H4 (cell line): Measurements from ENCODE around the gene TMEM54. TPM values are rescaled to one million over a fixed set of nuclear protein-coding genes. Genes with fewer than 3 reads are reported as not detected.

Experiments used
- DNase-seq: peaks from one replicate; pipeline ENCODE4 v3.0.0-alpha.2; 2015; ENCODE audit warnings: low spot score
- total RNA-seq: library from RNA; depleted of rRNA; stranded (reverse); fragments of >200 nt; shearing (Covaris generic); gene quantifications from 2 replicates; pipeline ENCODE4 v1.2.3, GENCODE V29; 2014

TMEM54 gene
- total RNA-seq, 1 experiment from 2014 or later, result 81.8 TPM

- DNase-seq, result no peak
Measured at GRCh38 chr1:32895325-32896215, 5.6 kb downstream of the TMEM54 start.

GRCh38 chr1:32894681-32895080 is 6.5 kb downstream of the TMEM54 start:
- no peak for DNase-seq

DNA sequence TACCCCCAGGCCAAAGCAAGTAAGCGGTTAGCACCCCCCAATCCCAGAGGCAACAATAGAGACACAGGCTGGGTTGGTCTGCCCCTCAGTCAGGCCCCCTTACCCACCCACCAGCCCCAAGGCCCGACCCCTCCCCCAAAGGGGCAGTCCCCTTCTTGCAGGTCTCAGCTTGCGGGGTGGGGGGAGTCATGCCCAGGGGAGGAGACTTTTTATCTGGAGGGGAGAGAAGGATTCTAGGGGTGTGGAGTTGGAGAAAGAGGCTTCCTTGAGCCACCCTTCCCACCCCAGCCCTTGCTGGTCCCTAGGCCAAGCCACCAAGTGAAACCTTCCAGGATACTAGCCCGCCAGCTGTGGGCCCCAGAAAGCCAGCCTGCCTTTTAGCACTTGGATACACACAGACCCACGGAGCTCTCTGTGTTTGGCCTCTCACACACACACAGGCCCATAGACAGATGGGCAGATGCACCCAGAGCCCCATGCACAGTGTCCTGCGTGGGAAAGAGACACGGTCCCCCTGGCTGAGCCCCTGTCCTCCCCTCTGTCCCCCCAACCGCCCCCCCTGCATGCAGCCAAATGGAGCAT is 7.1 kb downstream of the TMEM54 start:
- DNase-seq, result no peak

GRCh38 chr1:32893198-32894018 is 7.8 kb downstream of the TMEM54 start:
- no peak for DNase-seq

DNA sequence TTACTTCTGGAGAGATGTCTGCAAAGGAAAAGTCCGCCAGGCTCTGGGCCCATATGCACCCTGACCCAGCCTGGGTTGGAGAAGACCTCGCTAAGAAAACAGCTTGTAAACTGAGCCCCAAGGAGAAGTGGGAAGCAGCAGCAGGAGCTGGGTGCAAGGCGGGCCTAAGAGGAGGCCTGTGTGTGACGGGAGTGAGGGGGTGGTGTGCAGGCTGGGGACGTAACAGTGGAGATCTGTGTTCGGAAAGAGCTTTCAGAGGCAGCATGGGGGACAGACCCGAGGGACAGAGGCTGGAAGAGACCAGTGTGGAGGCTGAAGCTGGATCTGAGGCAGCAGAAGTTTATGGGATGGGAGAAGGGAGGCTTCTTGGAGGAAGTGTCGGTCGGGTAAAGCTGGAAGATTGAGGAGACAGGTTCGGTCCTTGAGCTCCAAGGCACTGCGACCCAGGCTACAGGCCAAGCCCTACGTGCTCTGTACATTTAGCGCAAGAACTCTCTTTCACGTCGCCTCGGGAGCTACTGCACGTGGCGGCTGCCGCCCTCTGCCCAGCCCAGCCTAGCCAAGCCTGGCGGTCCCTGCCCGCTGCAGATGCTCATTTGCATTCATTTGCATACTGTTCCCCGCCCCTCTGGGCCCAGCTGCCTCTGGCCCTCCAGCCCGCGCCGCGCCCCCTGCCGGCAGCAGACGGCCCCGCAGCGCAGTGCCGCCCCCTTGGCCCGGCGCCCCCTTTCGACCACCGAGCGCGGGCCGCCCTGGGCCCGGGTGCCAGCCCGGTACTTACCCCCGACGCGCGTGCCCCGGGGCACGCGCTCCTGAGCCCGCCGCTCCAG is 8.6 kb downstream of the TMEM54 start:
- no peak for DNase-seq

- DNase-seq, result no peak
Measured at GRCh38 chr1:32891630-32892029, 9.6 kb downstream of the TMEM54 start.

- no peak for DNase-seq
Measured at GRCh38 chr1:32891241-32891570, 10.0 kb downstream of the TMEM54 start.

GRCh38 chr1:32890516-32891240 is 10.5 kb downstream of the TMEM54 start:
- no peak for DNase-seq

GRCh38 chr1:32889731-32890278 is 11.4 kb downstream of the TMEM54 start:
- no peak for DNase-seq

- DNase-seq, result no peak
Measured at GRCh38 chr1:32888677-32889420, 12.3 kb downstream of the TMEM54 start.

DNA sequence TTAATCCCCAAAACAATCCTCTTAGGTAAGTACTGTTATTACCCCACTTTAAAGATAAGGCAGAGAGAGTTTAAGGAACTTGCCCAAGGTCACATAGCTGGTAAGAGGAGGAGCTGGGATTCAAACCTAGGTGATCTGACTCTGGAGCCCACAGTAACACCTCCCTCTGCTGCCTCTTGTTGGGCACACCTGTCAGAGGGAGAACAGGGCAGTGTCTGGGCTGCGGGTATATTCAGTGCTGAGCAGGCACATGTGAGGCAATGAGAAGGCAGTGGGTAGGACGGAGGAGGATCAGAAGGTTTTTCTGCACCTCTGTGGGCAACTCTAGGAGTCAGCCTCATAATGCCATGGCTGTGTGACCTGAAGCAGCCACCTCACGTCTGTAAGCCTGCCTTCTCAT is 13.1 kb downstream of the TMEM54 start:
- no peak for DNase-seq

- no peak for DNase-seq
Measured at GRCh38 chr1:32887623-32888022, 13.6 kb downstream of the TMEM54 start.

DNA sequence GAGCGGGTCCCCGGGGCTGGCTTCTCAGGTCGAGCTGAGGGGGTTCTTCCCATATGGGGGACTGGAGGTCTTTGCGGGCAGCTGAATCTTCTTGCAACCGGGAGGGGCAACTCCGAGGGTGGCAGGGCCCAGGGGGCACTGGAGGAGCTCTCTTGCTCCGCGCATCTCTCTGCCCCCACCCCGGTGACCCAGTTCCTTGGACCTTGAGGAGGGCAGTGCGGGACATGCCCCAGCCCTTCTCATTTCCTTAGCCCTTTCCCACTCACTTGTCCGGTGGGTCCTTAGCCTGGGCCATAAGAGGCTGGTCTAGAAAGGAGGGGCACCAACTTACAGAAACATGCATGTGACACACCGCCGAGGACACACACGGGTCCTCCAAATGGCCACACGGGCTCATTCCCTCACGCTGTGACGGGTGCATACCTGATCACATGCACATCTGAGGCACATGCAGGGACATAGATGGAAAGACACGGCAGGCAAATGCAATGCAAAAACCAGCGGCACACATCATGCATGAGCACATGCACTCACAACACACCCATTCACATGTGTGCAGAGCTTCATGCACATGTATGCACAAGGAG is 14.3 kb downstream of the TMEM54 start:
- no peak for DNase-seq

DNA sequence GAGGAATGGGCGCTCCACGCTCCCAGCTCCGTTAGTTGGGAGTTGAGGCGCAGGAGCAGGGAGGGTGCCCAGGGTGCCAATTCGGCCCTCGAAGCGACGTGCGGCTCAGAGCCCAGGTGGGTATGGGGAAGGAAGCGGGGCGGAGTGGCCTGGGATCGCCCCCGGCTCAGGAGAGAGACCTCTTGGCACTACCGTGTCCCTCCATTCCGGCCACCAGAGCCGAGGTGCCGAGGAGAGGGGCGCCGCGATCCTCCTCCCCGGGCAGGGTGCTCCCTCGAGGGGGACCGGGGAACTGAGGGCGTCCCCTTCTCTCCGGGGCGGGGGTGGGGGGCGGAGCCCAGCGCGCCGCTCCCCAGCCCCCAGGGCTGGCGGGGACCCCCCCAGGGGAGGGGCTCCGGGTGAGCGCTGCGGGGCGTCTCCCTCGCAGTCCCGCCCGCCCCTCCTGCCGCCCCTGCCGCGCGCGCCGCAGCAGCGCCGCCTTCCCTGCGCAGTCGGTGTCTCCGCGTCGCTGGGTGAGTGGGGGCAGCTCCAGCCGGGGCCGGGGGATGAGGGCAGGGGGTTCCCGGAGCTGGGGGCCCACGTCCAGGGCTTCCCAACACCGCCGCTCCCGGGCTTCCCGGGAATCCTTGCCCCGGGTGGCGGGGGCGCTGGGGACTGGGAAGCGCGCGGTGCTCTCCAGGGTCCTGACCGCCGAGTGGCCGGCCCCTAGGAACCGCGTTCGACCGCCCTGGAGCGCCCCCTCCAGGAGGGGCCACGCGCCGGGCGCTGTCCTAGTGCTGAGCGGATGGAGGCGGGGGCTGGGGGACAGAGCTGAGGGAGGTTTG is 15.0 kb downstream of the TMEM54 start, which contains the start of gene HPCA:
TSS of gene HPCA (plus strand) at position 488 of the 824 bp plus-strand sequence. CDS start 2,408 bp downstream, outside the sequence.
- DNase-seq, result no peak

GRCh38 chr1:32885676-32886003 is 15.5 kb downstream of the TMEM54 start:
- DNase-seq, result no peak

- DNase-seq, result no peak
Measured at GRCh38 chr1:32884726-32885125, 16.5 kb downstream of the TMEM54 start.

- no peak for DNase-seq
Measured at GRCh38 chr1:32884032-32884372, 17.2 kb downstream of the TMEM54 start.

DNA sequence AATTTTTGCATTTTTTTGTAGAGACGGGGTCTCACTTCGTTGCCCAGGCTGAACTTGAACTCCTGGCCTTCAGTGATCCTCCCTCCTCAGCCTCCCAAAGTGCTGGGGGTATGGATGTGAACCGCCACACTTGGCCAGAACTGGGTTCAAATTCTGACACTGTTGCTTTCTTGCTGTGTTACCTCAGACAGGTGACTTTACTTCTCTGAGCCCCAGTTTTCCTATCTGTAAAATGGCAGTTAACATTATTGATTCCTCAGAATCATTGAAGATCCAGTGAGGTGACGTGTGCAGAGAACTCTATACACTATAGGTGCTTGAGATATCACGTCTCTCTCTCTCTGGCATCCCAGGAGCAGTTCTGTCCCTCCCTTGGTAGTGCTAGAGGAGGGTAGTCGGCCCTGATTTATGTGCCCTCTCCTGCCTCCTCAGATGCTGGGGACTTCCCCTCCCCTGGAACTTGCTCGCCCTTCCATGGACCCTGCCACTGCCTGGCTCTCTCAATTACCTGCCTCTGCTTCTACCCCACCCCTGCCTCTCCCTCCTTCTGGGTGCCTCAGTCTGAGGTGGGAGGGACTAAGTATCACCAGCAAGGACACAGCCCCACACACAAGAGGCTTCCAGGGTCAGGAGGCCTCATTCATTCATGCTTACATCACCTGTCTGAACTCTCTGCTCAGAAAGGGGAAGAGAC is 17.7 kb downstream of the TMEM54 start:
- no peak for DNase-seq
